ENCODE data around the gene LYPD6B.

Gene LYPD6B

GRCh38 chr2:149044500-149044899, 6.0 kb downstream of the LYPD6B start:
- DNase-seq, result no peak

DNA sequence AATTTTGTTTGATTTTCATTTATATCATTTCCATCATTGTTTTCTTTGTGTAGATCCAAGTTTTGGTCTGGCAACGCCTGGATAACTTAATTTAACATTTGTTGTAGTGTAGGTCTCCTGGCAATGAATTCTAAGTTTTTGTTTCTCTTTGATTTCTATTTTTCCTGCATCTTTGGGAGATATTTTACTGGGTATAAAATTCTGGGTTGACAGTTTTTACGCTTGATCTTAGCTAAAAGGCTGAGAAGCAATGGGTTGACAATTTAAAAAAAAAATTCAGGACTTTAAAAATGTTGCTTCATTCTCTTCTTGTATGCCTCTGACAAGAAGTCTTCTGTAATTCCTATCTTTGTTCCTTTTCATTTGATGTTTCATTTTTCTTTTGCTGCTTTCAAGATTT, 8.6 kb downstream of the LYPD6B start:
- no peak for DNase-seq

DNA sequence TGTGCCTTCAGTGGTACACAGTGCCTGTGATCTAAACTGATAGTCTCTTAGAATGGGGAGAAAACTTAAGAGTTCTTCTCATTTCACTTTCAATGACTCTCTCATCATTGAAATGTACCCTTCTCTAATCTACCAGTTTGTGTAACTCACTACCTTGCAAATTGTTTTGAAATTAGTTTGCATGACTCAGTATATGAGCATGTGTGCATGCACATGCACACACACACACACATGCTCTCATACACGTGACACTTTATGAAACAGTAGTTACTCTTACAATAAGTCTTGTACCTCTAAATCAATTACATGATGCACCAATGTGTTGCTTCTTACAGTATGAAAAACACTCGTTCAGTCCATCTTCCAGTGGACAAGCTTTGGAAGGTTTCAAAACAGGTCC, 10.6 kb downstream of the LYPD6B start:
- DNase-seq, result no peak

- DNase-seq, result no peak
These were observed 11.7 kb downstream of the LYPD6B start for GRCh38 chr2:149050188-149050587.

DNA sequence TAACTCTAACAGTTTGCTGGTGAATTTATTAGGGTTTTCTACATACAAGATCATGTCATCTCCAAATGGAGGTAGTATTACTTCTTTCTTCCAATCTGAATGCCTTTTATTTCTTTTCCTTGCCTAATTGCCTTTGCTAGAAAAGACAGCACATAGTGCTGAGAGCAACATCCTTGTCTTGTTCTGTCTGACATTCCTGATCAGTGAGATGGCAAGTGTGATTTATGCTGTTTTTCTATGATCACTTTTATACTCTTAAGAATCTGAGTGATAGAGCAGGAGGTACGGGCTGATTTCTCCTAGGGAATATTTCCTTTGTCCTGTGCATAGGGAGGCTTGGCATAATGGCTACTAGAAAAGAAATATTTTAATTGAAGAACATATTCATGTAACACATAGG, 17.3 kb downstream of the LYPD6B start:
- no peak for DNase-seq

DNA sequence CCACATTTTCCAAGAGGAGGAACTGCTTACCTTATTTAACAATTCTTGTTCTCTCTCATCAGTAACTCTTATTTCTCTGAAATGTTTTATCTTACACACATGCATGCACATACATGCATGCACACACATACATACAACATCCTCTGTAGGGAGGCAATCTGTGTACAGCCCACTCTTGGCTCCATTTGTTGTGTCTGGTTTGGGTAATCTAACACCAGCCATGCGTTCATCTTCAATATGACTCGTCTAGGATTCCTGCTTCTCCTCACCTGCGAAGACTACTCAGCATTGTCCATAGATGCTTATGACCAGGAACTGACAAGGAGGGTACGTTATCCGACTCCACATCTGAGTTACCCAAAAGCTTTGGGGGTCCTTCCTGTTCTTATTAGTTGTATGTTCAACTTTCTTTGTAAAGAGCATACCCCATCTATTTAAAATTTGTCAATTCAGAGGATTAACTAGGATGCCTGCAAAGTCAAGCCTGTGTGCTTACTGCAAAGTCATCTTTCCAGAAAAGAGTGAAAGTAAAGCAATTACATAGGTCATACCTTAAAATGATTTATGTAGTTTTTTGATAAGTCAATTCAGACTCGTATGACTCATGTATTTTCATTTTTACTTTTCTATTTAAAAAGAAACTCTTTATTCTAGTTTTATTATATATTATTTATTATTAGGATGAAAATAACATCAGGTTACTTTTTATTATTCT, 18.2 kb downstream of the LYPD6B start:
- no peak for DNase-seq

DNA sequence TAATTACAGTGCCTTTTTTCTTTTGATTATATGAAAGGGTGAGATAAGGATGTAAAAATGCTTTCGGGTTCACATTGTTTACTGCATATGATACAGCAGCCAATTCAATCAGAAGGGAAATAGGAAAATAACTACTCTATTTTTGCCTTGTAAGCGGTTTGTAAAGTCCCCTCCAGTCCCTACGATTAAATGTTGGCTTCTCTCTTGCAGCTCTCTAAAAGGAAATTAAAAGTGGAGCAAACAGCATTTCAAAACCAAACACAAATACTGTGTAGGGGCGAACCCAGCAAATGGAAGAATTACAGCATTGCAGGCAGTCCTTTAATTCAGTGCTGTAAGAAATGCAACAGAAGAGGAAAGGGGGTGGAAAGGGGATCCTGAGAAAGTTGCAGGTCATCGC, 18.9 kb downstream of the LYPD6B start:
- no peak for DNase-seq

DNA sequence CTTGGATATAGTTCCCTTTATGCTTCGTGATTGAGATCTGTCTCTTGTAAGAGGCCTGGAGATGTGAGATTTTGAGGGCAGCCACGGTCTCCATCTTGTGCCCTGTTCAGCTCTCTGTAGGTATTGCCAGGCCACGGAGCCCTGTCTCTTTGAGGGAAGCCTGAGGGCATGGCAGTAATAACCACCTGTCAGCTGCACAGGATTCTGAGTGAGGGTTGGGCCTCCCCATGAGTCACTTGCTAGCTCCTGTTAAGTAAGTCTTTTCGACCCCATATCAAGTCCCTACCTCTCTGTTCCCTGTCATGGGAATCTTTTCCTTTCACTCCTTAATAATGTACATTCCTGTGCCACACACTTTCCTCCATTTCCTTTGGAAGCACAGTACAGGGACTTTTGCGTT, 20.4 kb downstream of the LYPD6B start:
- no peak for DNase-seq

DNA sequence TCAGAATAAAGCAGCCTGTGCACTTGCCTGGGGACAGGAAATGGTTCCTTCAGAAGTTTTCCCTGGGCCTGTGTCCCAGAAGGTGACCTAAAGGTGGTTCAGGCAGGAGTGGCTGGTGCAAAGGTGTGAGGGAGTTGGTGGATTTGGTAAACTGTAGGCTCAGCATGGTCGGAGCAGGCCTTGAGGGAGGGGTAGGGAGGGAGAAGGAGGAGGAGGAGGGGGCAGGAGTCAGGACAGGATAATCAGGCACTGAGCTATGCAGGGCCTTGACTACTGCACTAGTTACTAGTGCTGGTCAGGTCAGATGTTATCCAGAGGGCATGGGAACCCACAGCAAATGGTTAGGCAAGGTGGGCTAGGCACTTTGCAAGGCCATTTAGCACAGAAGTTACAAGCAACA, 21.3 kb downstream of the LYPD6B start:
- DNase-seq, result no peak

- DNase-seq, result no peak
These were observed 22.7 kb downstream of the LYPD6B start for GRCh38 chr2:149061133-149061745.

GRCh38 chr2:149062531-149062930, 24.0 kb downstream of the LYPD6B start:
- no peak for DNase-seq

DNA sequence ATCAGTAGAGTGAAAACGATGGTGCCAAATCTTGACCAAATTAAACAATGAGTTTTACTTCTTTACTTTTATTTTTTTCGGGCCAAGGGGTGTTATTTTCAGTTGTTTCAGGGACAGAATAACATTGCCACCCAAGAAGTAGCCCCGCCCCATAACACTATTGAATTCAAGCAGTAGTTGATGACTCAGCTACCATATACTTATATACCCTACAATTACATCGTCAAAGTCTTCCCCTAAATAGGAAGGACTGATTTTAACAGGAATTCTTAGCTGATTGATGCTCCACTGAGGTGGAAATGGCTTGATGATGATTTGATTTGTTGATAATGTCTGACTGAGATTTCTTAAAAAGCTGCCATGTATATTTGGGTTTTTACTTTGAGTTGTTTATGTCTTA, 24.7 kb downstream of the LYPD6B start:
- DNase-seq, result no peak

- no peak for DNase-seq
These were observed 25.9 kb downstream of the LYPD6B start for GRCh38 chr2:149064365-149064841.

DNA sequence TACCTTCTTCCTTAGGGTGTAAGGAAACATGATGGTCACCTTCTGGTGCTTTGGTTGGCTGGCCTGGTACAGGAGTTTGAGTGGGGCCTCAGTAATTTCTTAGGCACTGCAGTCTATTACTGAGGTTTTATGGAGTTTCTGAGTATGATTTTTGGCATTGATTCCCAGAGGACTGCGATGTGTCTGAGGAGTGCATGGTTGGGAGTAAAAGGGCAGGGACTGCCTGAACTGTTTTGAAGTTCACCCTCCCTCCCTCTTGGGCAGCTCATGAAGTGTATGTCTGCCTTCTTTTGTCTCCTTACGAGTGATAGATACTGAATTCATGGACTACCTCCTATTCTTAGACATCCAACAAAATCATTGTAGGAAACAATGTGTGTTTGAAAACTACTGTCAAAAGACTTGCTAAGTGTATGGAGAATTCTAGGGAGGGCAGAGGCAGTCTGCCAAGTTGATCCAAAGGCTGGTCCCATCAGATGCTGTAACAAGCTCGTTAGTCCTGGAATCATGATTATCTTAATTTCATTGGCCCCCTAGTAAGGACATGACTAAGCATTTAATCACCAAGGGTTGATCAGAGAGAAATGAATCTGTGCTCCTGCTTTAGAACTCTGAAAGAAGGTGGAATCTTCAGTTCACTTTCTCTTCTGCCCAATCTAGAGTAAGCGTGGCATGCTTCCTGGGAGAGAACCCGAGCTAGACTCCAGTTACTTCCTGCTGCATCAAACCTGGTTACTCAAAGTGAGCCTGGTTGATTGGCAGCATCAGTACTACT, 26.5 kb downstream of the LYPD6B start:
- no peak for DNase-seq

DNA sequence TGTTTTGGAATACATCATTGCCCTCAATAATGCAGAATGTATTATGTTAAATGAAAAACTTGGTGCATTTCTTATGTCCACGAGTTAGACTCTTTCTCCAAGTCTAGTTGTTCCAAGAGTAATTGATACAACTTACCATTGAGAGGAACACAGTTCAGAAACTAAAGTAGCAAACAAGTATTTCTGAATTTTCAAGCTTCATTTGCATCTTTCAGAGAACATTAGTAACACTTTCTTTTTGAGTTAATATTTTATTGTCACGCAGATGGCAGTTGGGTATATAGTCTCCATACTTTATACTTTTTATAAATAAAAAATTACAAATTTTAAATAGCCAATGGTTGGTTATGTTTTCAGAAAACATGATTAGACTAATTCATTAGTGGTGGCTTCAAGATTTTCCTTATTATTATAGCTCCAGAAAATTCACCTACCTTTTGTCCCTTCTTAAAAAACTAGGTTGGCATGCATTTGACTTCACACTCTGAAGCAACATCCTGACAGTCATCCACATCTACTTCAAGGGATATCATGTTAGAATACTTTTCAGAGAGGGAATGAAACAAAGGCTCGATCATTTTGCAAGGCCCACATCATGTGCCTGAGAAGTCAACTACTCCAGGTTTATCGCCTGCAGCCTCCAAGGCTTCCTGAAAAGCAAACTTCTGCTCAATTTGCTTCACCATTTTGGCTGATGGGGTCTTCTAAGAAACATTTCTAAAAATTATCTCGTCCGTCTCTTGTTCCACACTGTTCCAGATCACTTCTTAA, 29.9 kb downstream of the LYPD6B start:
- DNase-seq, result no peak

DNA sequence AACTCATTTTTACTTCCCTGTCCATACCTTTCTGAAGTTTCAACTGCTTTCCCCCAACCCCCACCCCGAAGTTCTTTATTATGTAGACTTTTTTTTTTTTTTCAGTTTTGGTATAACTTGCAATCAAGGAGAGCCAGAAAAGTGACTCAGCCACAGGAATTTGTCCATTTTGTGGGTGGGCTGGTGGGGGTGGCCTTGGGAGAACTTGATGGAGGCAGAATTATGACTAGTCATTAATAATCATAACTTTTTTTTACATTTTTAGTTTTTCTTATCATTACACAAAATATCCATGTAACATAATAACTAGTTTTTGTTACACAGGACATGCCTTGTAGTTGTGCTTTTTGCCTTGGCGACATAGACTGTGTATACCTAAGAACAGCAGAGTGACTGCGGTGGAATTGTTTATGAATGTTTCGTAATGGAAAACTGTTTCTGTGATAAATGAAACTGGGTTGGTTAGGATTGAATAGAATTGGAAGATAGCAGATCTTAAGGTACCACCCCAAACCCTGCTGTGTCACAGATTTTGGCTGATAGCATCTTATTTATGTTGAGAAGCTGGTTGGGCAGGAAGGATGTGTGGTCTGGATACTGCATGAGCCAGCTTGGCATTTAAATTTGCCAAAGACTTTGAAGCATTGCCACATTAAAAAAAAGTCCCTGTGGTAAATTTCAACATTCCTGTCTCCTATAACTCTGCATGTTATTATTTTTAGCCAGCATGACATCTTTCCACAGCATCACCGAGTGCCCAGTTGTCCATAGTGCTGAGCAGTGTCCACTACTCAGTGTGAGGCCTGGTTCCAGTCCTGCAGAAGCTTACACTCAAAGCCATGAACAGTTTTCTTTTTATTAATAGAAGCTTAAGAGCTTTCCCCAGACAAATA, 30.7 kb downstream of the LYPD6B start:
- peak; percentile 9 for DNase-seq

DNA sequence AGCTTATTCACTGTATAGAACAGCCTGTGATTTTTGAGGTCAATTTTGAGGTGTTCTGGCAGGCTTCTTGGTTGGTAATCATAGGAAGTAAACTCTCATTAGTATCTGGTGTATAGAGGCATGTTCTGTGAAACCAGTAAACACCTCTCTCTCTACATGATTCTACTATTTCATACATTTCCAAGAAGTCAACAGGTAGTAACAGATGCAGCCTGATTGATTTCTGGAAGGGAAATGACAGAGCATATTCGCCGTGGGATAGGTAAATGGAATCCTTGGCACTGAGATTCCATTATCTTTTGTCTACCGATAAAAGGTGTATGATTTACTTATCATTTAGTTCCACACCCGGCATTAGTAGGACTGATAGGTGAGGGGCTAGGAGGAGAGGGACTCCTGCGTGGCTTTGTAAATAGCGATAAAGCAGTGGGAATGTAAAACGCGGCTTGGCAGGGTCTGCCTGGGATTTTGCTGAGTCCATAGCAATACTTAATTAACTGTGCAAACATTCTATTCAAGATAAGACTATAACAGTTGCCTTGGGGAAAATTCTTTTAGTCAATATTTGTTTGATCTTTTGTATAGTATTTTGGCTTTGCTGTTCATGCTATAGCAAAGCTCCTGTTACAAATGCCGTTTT, 32.3 kb downstream of the LYPD6B start:
- DNase-seq, result no peak

DNA sequence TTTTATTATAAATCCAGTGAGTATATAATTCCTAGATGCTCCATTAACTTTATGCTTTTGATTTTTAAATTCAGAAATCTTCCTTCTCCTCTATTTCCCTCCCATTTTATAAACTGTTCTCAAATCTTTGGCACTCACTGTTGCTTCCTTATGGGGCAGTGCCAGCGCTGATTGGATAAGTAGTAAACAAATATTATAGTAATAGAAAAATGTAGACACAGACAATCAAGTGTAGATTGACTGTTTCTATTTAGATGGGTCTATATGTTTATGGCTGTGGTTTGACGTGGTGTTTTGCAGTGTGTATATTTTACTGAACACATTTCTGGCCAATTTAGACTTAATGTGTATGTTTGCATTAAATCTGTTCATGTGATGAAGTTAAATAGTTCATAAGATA, 36.6 kb downstream of the LYPD6B start:
- DNase-seq, result no peak

DNA sequence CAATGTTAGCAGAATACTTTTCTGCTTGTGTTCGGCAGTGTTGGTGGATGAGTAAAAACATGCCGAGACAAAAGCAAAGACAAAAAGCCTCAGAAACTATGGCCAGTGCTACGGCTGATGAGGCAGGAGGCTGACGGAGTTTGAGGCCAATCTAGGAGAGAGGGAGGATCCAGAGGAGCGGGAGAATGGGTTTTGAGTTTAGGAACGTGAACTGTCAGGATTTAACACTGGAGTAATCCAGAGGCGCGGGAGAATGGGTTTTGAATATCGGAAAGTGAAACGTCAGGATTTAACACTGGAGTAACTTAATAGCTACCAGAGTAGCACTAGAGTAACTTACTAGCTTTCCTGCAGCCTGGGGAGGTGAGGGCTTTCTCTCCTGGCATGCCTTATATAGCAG, 37.4 kb downstream of the LYPD6B start:
- DNase-seq, result no peak

- no peak for DNase-seq
These were observed 38.4 kb downstream of the LYPD6B start for GRCh38 chr2:149076863-149077412.

DNA sequence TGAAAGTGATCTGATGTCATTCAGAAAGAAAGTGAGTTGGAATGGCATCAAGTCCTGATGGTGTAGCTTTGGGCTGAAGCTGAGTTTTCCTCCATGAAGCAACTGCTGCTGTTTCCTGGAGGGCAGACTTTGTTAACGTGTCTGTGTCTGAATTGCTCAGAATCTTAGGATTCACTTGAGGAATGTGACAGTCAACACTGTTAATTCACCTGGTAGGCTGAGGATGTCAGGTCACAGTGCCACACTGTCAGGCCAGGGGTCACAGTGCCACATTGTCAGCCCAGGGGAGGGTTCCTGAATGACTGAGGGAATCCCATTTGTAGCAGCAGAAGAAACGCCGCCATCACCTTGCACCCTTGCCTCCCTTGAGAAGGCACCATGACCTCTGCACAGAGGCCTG, 39.4 kb downstream of the LYPD6B start:
- no peak for DNase-seq

Measured in CD4-positive, alpha-beta T cell treated with Interferon gamma for 1 hour (primary cell).